Measurements from ENCODE around the gene RBMS2. TPM values are rescaled to one million over a fixed set of nuclear protein-coding genes. Genes with fewer than 3 reads are reported as not detected.
"Not testable (repeated sequence)": the region's sequence is repeated elsewhere in the genome, so short reads cannot be mapped to it uniquely, and the experiment has no call there.

The RBMS2 gene
- total and polyA plus RNA-seq, 2 experiments from 2014 or later, result 28.7 TPM

DNA sequence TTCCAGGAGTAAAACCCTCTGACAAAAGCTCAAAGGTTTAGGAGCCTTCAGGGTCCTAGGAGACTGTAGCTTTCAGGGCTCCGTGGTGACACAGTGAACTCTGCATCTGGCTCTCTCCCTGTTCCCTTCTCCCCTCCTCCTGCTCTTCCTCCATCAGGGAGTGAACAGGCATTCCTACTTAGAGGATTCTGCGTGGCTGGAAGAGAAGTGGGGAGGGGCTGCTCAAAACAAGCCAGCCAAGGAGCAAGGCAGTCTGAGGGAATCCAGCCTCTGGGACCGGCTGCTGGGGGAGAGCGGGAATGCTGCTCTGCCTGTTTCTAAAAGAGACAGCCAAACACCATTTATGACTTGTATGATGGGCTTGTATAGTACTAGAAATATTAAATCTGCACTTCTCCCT lies 49.5 kb downstream of the RBMS2 start:
- Histone ChIP-seq H3K9ac (no peak overlapping the region), H3K36me3 (ENCODE audit: low read depth) (peaks cover 24% of the 10 kb centered on the region), H2AFZ (no peak overlapping the region), H3K4me1 (ENCODE audit: insufficient read depth) (peaks cover 18% of the 10 kb centered on the region), H3K27ac (no peak overlapping the region), H3K4me2 (ENCODE audit: unreplicated experiment) (no peak overlapping the region), H3K79me2 (ENCODE audit: insufficient read depth) (peaks cover 8% of the 10 kb centered on the region), H3F3A (ENCODE audit: insufficient read depth) (peaks cover 19% of the 10 kb centered on the region; the same call in 1 of the 2 replicates), H4K20me1 (ENCODE audit: insufficient read depth) (no peaks in the 10 kb centered on the region), H3K27me3 (replicated peaks; ENCODE audit: insufficient read depth) (no peaks in the 10 kb centered on the region), H3K9me2 (ENCODE audit: insufficient read depth) (no peaks in the 10 kb centered on the region), H3K9me3 (ENCODE audit: low read depth) (no peaks in the 10 kb centered on the region), H3K4me3 (no peak overlapping the region)
- WGBS, 2 experiments (ENCODE audit: low coverage in 1 of 2, low lambda C conversion rate in 2 of 2, missing lambda C conversion rate in 2 of 2), result 64 to 70% methylated on average over 4 of the region's 4 CpGs
- in situ Hi-C loops (cut with MboI), result no loop called here
- TF ChIP-seq EZH2phosphoT487 (IDR thresholded peaks at IDR 0.05; ENCODE audit: insufficient read depth, low read depth) (no peak), EZH2 (IDR thresholded peaks at IDR 0.05; ENCODE audit: insufficient read depth, poor library complexity, severe bottlenecking) (no peak)
- no peak for DNase-seq

DNA sequence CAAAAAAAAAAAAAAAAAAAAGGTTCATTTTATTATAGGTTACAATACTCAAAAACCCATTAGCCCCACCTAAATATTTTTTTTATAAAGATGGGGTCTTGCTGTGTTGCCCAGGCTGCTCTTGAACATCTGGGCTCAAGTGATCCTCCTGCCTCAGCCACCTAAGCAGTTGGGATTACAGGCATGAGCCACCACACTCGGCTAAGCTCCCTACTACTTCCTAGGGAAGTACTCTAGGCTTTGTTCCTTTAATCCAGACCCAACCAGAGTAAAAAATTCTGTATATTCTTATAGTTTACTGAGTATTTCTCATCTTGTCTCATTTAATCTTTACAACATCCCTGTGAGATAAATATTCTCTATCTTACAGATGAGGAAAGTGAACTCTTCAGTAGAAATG lies 50.7 kb downstream of the RBMS2 start:
- Histone ChIP-seq H3K4me2 (ENCODE audit: unreplicated experiment) (no peak overlapping the region), H4K20me1 (ENCODE audit: insufficient read depth) (no peaks in the 10 kb centered on the region), H3K9ac (no peak overlapping the region), H3K79me2 (ENCODE audit: insufficient read depth) (no peaks in the 10 kb centered on the region), H3K4me1 (ENCODE audit: insufficient read depth) (peaks cover 18% of the 10 kb centered on the region), H3K9me2 (ENCODE audit: insufficient read depth) (no peaks in the 10 kb centered on the region), H3K9me3 (ENCODE audit: low read depth) (no peaks in the 10 kb centered on the region), H3K36me3 (ENCODE audit: low read depth) (peaks cover 24% of the 10 kb centered on the region), H3K27ac (0 out of 2 replicates have a peak overlapping the region, but pooled peaks have one; percentile 30), H3K27me3 (replicated peaks; ENCODE audit: insufficient read depth) (no peaks in the 10 kb centered on the region), H2AFZ (no peak overlapping the region), H3F3A (ENCODE audit: insufficient read depth) (peaks cover 19% of the 10 kb centered on the region; the same call in 1 of the 2 replicates), H3K4me3 (no peak overlapping the region)
- no peak for DNase-seq
- TF ChIP-seq EZH2phosphoT487 (IDR thresholded peaks at IDR 0.05; ENCODE audit: insufficient read depth, low read depth) (no peak), EZH2 (IDR thresholded peaks at IDR 0.05; ENCODE audit: insufficient read depth, poor library complexity, severe bottlenecking) (no peak)
- 43 to 65% methylated on average over 1 of the region's 1 CpG for WGBS, 2 experiments (ENCODE audit: low coverage in 1 of 2, low lambda C conversion rate in 2 of 2, missing lambda C conversion rate in 2 of 2)
- in situ Hi-C loops (cut with MboI), result no loop called here

DNA sequence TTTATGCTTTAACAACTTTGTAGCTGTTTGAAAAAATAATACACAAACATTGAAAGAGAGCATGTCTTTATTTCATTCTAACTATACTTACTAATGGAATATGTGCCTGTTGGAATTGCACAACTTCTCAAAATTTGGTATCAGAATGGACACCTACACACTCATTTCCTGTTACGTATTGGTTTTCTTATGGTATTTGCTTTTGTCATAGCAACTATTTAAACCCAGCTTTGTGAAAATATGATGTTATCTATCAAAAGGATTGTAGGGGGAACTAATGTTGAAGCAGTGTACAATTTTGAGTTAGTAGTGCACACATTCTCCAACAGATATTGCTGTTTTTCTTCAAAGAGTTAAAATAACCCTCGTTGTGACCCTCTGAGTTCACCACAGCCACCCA lies 52.6 kb downstream of the RBMS2 start:
- peak overlapping the region; percentile 80 for H3K27ac ChIP-seq
- H2AFZ ChIP-seq, result no peak overlapping the region
- 6 to 12% methylated on average over 2 of the region's 2 CpGs for WGBS, 2 experiments (ENCODE audit: low coverage in 1 of 2, low lambda C conversion rate in 2 of 2, missing lambda C conversion rate in 2 of 2)
- no peaks in the 10 kb centered on the region for H3K79me2 ChIP-seq (ENCODE audit: insufficient read depth)
- peak overlapping the region; percentile 69 for H3K9ac ChIP-seq
- no peaks in the 10 kb centered on the region for H3K9me3 ChIP-seq (ENCODE audit: low read depth)
- H4K20me1 ChIP-seq (ENCODE audit: insufficient read depth), result no peaks in the 10 kb centered on the region
- peaks cover 18% of the 10 kb centered on the region for H3K4me1 ChIP-seq (ENCODE audit: insufficient read depth)
- no peak overlapping the region for H3K4me3 ChIP-seq
- H3K9me2 ChIP-seq (ENCODE audit: insufficient read depth), result no peaks in the 10 kb centered on the region
- peaks cover 13% of the 10 kb centered on the region for H3K36me3 ChIP-seq (ENCODE audit: low read depth)
- peak overlapping the region; percentile 62 for H3K4me2 ChIP-seq (ENCODE audit: unreplicated experiment)
- peak; percentile 79 for DNase-seq
- H3F3A ChIP-seq (ENCODE audit: insufficient read depth), result peaks cover 19% of the 10 kb centered on the region; the same call in 1 of the 2 replicates
- H3K27me3 ChIP-seq (replicated peaks; ENCODE audit: insufficient read depth), result no peaks in the 10 kb centered on the region
- TF ChIP-seq EZH2 (IDR thresholded peaks at IDR 0.05; ENCODE audit: insufficient read depth, poor library complexity, severe bottlenecking), result no peak
- TF ChIP-seq EZH2phosphoT487 (IDR thresholded peaks at IDR 0.05; ENCODE audit: insufficient read depth, low read depth), result no peak
- in situ Hi-C loops (cut with MboI), result no loop called here

DNA sequence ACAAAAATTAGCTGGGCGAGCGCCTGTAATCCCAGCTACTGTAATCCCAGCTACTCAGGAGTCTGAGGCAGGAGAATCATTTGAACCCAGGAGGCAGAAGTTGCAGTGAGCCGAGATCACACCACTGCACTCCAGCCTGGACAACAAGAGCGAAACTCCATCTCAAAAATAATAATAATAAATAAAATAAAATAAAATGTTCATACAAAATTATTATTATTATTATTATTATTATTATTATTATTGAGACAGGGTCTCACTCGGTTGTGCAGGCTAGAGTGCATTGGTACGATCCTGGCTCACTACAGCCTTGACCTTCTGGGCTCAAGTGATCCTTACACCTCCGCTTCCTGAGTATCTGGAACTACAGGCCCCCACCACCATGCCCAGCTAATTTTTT lies 55.6 kb downstream of the RBMS2 start:
- Histone ChIP-seq H3F3A (ENCODE audit: insufficient read depth) (peaks cover 22% of the 10 kb centered on the region), H3K36me3 (ENCODE audit: low read depth) (peaks cover 18% of the 10 kb centered on the region), H3K4me1 (ENCODE audit: insufficient read depth) (peaks cover 19% of the 10 kb centered on the region)
- DNase-seq; H3K4me3 ChIP-seq; H3K79me2 ChIP-seq (ENCODE audit: insufficient read depth); H4K20me1 ChIP-seq (ENCODE audit: insufficient read depth); H2AFZ ChIP-seq; H3K4me2 ChIP-seq (ENCODE audit: unreplicated experiment); H3K27ac ChIP-seq; in situ Hi-C loops (cut with MboI); H3K9me2 ChIP-seq (ENCODE audit: insufficient read depth); H3K9me3 ChIP-seq (ENCODE audit: low read depth); H3K27me3 ChIP-seq (replicated peaks; ENCODE audit: insufficient read depth); H3K9ac ChIP-seq: not testable (repeated sequence)
- 97% methylated on average over 7 of the region's 7 CpGs for WGBS, 2 experiments (ENCODE audit: low coverage in 1 of 2, low lambda C conversion rate in 2 of 2, missing lambda C conversion rate in 2 of 2)

DNA sequence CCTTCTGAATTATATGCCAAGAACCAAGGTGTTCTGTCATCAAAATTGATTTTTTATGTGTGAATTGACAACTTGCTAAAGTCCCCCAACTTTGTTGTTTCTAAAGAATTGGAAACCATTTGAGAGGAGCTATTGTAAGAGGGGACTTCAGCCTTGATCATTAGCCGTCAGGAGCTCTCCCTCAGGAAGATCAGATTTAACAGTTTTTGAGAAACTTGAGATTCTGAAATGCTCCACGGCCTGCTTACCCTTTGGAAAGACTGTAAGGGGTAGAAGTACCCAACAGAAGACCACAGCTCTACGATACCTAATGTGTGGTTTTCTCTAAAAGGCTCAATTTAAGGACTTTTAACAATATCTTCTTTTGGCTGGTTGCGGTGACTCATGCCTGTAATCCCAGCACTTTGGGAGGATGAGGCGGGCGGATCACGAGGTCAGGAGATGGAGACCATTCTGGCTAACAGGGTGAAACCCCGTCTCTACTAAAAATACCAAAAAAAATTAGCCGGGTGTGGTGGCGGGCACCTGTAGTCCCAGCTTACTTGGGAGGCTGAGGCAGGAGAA lies 57.4 kb downstream of the RBMS2 start:
- no peak for TF ChIP-seq EZH2phosphoT487 (IDR thresholded peaks at IDR 0.05; ENCODE audit: insufficient read depth, low read depth)
- no peak for TF ChIP-seq EZH2 (IDR thresholded peaks at IDR 0.05; ENCODE audit: insufficient read depth, poor library complexity, severe bottlenecking)
- 87% methylated on average over 10 of the region's 10 CpGs for WGBS, 2 experiments (ENCODE audit: low coverage in 1 of 2, low lambda C conversion rate in 2 of 2, missing lambda C conversion rate in 2 of 2)
- Histone ChIP-seq H3K36me3 (ENCODE audit: low read depth) (peaks cover 13% of the 10 kb centered on the region), H3F3A (ENCODE audit: insufficient read depth) (peaks cover 12% of the 10 kb centered on the region), H4K20me1 (ENCODE audit: insufficient read depth) (no peaks in the 10 kb centered on the region), H3K4me2 (ENCODE audit: unreplicated experiment) (no peak overlapping the region), H3K79me2 (ENCODE audit: insufficient read depth) (no peaks in the 10 kb centered on the region), H3K4me3 (no peak overlapping the region), H3K9me3 (ENCODE audit: low read depth) (no peaks in the 10 kb centered on the region), H3K27ac (no peak overlapping the region), H3K9ac (no peak overlapping the region), H3K9me2 (ENCODE audit: insufficient read depth) (no peaks in the 10 kb centered on the region), H3K27me3 (replicated peaks; ENCODE audit: insufficient read depth) (no peaks in the 10 kb centered on the region), H3K4me1 (ENCODE audit: insufficient read depth) (peaks cover 13% of the 10 kb centered on the region), H2AFZ (no peak overlapping the region)
- no peak for DNase-seq
- in situ Hi-C loops (cut with MboI), result no loop called here

Data from GM23248 (cell line).